Measurements from ENCODE around the gene CDK14. TPM values are rescaled to one million over a fixed set of nuclear protein-coding genes. Genes with fewer than 3 reads are reported as not detected.

The CDK14 gene
- total and polyA plus RNA-seq, 2 of the 8 experiments (the other 6 are each of a cell fraction or from before 2014, with no cell fraction given), result 5.5 to 47.3 TPM

- no peak for TF ChIP-seq EZH2 (IDR thresholded peaks at IDR 0.05; ENCODE audit: low read depth, low read length, severe bottlenecking)
Measured at GRCh38 chr7:91062713-91063112, 466.6 kb downstream of the CDK14 start (continued).
